OCI-LY1 (cell line): ENCODE results near the gene RPL18.

Experiments used
- CTCF ChIP-seq: fragments of 200-600 bp; sonication (generic), shearing (Covaris generic); IDR thresholded peaks from 2 replicates; pipeline ENCODE4 v1.5.1; 2017; ENCODE audit warnings: mild to moderate bottlenecking, antibody characterized with exemption, low read length, moderate library complexity, mixed read lengths
- EZH2 ChIP-seq: fragments of 200-600 bp; sonication (generic), shearing (Covaris generic); IDR thresholded peaks from 2 replicates; pipeline ENCODE4 v1.8.0; 2017; ENCODE audit warnings: borderline replicate concordance, mixed run types, mild to moderate bottlenecking, antibody characterized with exemption, low read length, moderate library complexity, mixed read lengths

DNA sequence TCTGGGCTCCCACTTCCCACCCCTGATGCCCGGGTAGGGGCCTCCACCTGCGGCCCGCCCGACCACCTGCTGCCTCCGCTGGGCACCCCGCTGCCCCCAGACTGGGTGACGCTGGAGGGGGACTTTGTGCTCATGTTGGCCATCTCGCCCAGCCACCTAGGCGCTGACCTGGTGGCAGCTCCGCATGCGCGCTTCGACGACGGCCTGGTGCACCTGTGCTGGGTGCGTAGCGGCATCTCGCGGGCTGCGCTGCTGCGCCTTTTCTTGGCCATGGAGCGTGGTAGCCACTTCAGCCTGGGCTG lies 10.3 kb upstream of the RPL18 start:
- TF ChIP-seq CTCF (no peak), EZH2 (no peak)
